DND-41 (cell line): ENCODE measurements around the gene RNU1-4.
"Not testable (repeated sequence)": the region's sequence is repeated elsewhere in the genome, so short reads cannot be mapped to it uniquely, and the experiment has no call there.

Experiments used
- CTCF ChIP-seq: IDR thresholded peaks from 2 replicates; pipeline ENCODE4 v1.5.1; 2012; ENCODE audit warnings: borderline replicate concordance, low read length, moderate library complexity, mild to moderate bottlenecking; ENCODE audit not compliant: poor library complexity, severe bottlenecking; ENCODE audit errors: extremely low read depth
- EZH2 ChIP-seq: IDR thresholded peaks from 3 replicates; pipeline ENCODE4 v1.6.1; 2012; ENCODE audit warnings: borderline replicate concordance, low read depth, mild to moderate bottlenecking, moderate library complexity, low read length, inconsistent platforms; ENCODE audit not compliant: severe bottlenecking

GRCh38 chr1:16776835-16777234 lies 36.5 kb downstream of the RNU1-4 start:
- TF ChIP-seq CTCF, EZH2: not testable (repeated sequence)
